T-helper 1 cell treated with Interleukin-12 subunit alpha and Interleukin-12 subunit beta and Interleukin-4 antibody, amounts not matched to agents 30 μg/mL and 1 μg/mL, for 36 hours (primary cell): Measurements from ENCODE around the gene GPR153.

Experiments
- H3K27ac Mint-ChIP-seq: one replicate; pipeline ENCODE4 v1.8.0; 2021; ENCODE audit warnings: mild to moderate bottlenecking, mixed read lengths
- H3K27me3 Mint-ChIP-seq: one replicate; pipeline ENCODE4 v1.8.0; 2021; ENCODE audit warnings: low read depth, mixed read lengths
- H3K36me3 Mint-ChIP-seq: one replicate; pipeline ENCODE4 v1.8.0; 2021; ENCODE audit warnings: low read depth, mixed read lengths
- H3K4me1 Mint-ChIP-seq: one replicate; pipeline ENCODE4 v1.8.0; 2021; ENCODE audit warnings: low read depth, mixed read lengths
- H3K4me3 Mint-ChIP-seq: one replicate; pipeline ENCODE4 v1.8.0; 2021; ENCODE audit warnings: mild to moderate bottlenecking, moderate library complexity, mixed read lengths
- H3K9me3 Mint-ChIP-seq: one replicate; pipeline ENCODE4 v1.8.0; 2021; ENCODE audit warnings: mixed read lengths

GPR153 gene

GRCh38 chr1:6294890-6295556 lies 34.1 kb upstream of the GPR153 start:
- no peaks in the 10 kb centered on the region for H3K27me3 Mint-ChIP-seq
- H3K4me3 Mint-ChIP-seq: no peak overlapping the region
- H3K9me3 Mint-ChIP-seq: no peaks in the 10 kb centered on the region
- no peak overlapping the region for H3K27ac Mint-ChIP-seq
- H3K36me3 Mint-ChIP-seq: peaks cover 4% of the 10 kb centered on the region
- peaks cover 4% of the 10 kb centered on the region for H3K4me1 Mint-ChIP-seq

- H3K4me1 Mint-ChIP-seq: peaks cover 4% of the 10 kb centered on the region
Observed at GRCh38 chr1:6294080-6294889, 33.4 kb upstream of the GPR153 start.

GRCh38 chr1:6292102-6292501 lies 31.2 kb upstream of the GPR153 start:
- Mint-ChIP-seq H3K4me1 (peaks cover 4% of the 10 kb centered on the region), H3K9me3 (no peaks in the 10 kb centered on the region), H3K36me3 (peaks cover 4% of the 10 kb centered on the region), H3K4me3 (no peak overlapping the region), H3K27me3 (no peaks in the 10 kb centered on the region), H3K27ac (no peak overlapping the region)

More at GRCh38 chr1:6294080-6294889, 33.4 kb upstream of the GPR153 start:
- peaks cover 4% of the 10 kb centered on the region for H3K36me3 Mint-ChIP-seq
- H3K27me3 Mint-ChIP-seq: no peaks in the 10 kb centered on the region
- no peak overlapping the region for H3K4me3 Mint-ChIP-seq
- no peaks in the 10 kb centered on the region for H3K9me3 Mint-ChIP-seq
- H3K27ac Mint-ChIP-seq: no peak overlapping the region

DNA sequence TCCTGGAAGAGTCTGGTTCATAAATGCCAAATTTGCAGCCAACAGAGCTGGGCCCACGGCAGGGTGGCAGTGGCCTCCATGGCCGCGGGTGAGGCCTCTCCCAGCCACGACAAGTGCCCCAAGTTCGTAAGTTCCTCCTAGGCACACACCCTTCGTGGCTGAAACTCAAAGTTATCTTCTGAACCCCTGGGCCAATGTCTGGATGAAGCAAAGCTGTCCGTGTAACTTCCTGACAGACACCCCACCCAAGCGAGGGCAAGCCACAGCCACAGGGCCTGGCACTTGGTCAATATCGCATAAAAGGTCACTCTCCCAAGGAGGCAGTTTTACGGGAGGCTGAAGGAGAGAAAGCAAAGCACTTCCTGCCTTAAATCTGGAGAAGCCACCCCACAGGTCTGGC lies 27.8 kb upstream of the GPR153 start:
- H3K36me3 Mint-ChIP-seq: peaks cover 2% of the 10 kb centered on the region
- no peak overlapping the region for H3K27ac Mint-ChIP-seq
- H3K4me1 Mint-ChIP-seq: no peaks in the 10 kb centered on the region
- no peaks in the 10 kb centered on the region for H3K27me3 Mint-ChIP-seq
- no peaks in the 10 kb centered on the region for H3K9me3 Mint-ChIP-seq
- no peak overlapping the region for H3K4me3 Mint-ChIP-seq

- H3K9me3 Mint-ChIP-seq: no peaks in the 10 kb centered on the region
- H3K27ac Mint-ChIP-seq: no peak overlapping the region
- H3K4me3 Mint-ChIP-seq: no peak overlapping the region
- H3K27me3 Mint-ChIP-seq: no peaks in the 10 kb centered on the region
- H3K4me1 Mint-ChIP-seq: no peaks in the 10 kb centered on the region
- no peaks in the 10 kb centered on the region for H3K36me3 Mint-ChIP-seq
Observed at GRCh38 chr1:6288026-6288425, 27.1 kb upstream of the GPR153 start.

DNA sequence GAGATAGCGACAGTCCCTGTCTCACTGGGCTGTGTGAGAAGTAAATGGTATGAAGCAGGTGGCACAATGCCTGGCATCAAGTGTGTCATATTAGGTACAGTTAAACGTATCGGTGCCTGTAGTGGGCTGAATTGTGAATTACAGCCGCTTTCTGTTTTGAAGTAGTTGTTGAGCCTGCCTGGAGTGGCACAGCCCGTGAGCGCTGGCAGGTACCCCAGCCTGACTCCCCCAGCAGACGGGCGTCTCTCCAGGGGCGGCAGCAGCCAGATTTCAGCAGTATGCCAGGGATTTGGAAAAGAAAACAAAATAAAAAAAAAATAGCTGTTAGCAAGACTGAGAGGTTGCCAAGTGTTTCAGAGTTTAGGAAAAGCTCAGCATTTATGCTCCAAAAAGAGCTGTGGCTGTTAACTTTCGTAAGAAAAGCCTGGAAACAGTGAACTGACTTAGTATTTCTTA lies 26.6 kb upstream of the GPR153 start:
- no peaks in the 10 kb centered on the region for H3K36me3 Mint-ChIP-seq
- H3K9me3 Mint-ChIP-seq: no peaks in the 10 kb centered on the region
- H3K4me1 Mint-ChIP-seq: no peaks in the 10 kb centered on the region
- no peak overlapping the region for H3K27ac Mint-ChIP-seq
- no peak overlapping the region for H3K4me3 Mint-ChIP-seq
- H3K27me3 Mint-ChIP-seq: no peaks in the 10 kb centered on the region

GRCh38 chr1:6287029-6287428 lies 26.1 kb upstream of the GPR153 start:
- H3K4me3 Mint-ChIP-seq: no peak overlapping the region
- H3K4me1 Mint-ChIP-seq: no peaks in the 10 kb centered on the region
- no peaks in the 10 kb centered on the region for H3K9me3 Mint-ChIP-seq
- no peak overlapping the region for H3K27ac Mint-ChIP-seq
- no peaks in the 10 kb centered on the region for H3K27me3 Mint-ChIP-seq
- H3K36me3 Mint-ChIP-seq: no peaks in the 10 kb centered on the region

DNA sequence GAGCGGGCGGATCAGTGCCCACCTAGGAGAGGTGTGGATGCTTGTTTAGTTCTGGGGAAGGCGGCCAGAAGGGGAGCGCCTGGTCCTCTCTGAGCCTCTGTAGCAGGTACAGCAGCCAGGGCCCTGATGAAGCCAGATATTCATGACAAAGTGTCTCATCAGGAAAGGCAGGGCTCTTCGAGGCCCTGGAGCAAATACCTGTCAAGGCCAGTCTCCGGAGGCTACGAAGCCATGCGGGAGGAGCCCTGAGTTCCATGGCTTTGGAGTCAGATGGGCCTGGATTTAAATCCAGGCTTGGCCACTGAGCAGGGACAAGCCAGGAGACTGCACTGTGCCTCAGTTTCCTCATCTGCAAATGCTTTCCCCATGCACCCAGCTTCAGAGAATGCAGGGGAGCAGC lies 25.4 kb upstream of the GPR153 start:
- H3K36me3 Mint-ChIP-seq: no peaks in the 10 kb centered on the region
- no peaks in the 10 kb centered on the region for H3K27me3 Mint-ChIP-seq
- H3K4me3 Mint-ChIP-seq: no peak overlapping the region
- H3K27ac Mint-ChIP-seq: no peak overlapping the region
- no peaks in the 10 kb centered on the region for H3K4me1 Mint-ChIP-seq
- no peaks in the 10 kb centered on the region for H3K9me3 Mint-ChIP-seq

GRCh38 chr1:6285336-6285735 lies 24.4 kb upstream of the GPR153 start:
- H3K4me1 Mint-ChIP-seq: no peaks in the 10 kb centered on the region
- no peaks in the 10 kb centered on the region for H3K36me3 Mint-ChIP-seq
- H3K4me3 Mint-ChIP-seq: no peak overlapping the region
- H3K27me3 Mint-ChIP-seq: no peaks in the 10 kb centered on the region
- H3K27ac Mint-ChIP-seq: no peak overlapping the region
- no peaks in the 10 kb centered on the region for H3K9me3 Mint-ChIP-seq

DNA sequence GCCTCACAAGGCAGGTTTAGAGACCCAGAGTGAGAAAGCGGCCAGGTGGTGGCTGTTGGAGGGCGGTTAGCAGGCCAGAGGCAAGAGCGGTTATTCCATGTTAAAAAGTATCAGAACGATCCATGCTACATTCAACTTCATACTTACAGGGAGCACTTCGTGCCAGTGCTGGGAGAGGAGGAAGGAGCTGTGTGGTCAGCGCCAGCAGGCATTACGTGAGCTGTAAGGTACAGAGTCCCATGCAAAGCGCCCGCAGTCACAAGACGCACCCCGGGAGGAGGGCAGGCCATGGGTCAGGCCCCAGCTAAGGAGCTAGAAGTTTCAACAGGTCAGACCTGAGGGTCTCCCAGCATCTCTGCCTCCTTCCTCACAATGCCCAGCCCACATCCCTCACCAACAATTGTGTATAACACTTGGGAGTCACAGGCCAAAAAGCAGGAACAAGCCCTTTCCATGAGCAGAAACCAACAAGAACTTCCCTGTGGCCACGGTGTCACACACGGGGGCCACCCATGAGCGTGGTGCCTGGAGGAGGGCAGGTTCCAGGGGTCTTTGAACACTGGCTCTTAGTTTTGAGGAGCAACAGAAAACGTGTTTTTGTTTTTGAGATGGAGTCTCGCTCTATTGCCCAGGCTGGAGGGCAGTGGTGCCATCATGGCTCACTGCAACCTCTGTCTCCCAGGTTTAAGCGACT lies 21.8 kb upstream of the GPR153 start:
- H3K36me3 Mint-ChIP-seq: no peaks in the 10 kb centered on the region

GRCh38 chr1:6281511-6282402 lies 20.9 kb upstream of the GPR153 start:
- Mint-ChIP-seq H3K27me3 (no peaks in the 10 kb centered on the region), H3K9me3 (no peaks in the 10 kb centered on the region), H3K36me3 (no peaks in the 10 kb centered on the region), H3K4me1 (no peaks in the 10 kb centered on the region), H3K27ac (no peak overlapping the region), H3K4me3 (no peak overlapping the region)

More for the DNA sequence above, 21.8 kb upstream of the GPR153 start:
- H3K4me1 Mint-ChIP-seq: no peaks in the 10 kb centered on the region
- H3K4me3 Mint-ChIP-seq: no peak overlapping the region
- H3K9me3 Mint-ChIP-seq: no peaks in the 10 kb centered on the region
- H3K27ac Mint-ChIP-seq: no peak overlapping the region
- H3K27me3 Mint-ChIP-seq: no peaks in the 10 kb centered on the region

DNA sequence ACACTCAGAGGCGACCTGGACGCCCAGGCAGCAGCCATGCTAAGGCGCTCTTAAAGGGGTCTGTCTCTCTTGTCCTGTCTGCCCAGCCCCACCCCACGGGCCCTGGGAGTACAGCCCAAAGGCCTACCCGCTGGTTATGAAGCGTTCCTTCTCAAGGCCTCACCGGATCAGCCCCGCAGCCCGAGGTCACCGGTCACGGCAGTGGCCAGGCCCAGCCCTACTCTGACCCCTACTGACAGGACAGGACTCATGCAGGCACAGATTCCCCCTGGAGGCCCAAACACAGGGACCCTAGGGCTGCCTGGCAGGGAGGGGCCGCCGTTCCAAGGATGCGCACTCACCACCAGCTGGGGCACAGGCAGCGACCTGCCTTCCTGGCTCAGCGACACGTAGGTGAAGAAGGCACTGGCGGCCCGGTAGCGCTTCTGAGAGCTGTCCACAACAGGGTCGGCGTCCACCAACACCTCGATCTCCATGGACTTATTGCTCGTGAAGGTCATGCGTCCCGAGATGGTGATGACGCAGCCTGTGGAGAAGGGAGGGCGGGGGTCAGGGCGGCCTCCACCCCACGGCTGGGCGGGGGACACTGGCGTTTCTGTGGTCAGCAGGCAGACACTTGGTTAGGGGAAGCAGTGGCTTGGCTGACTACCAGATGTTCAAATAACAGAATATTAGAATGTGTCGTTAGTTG lies 20.0 kb upstream of the GPR153 start:
- Mint-ChIP-seq H3K27me3 (no peaks in the 10 kb centered on the region), H3K9me3 (no peaks in the 10 kb centered on the region), H3K4me3 (no peak overlapping the region), H3K36me3 (no peaks in the 10 kb centered on the region), H3K4me1 (no peaks in the 10 kb centered on the region), H3K27ac (no peak overlapping the region)

DNA sequence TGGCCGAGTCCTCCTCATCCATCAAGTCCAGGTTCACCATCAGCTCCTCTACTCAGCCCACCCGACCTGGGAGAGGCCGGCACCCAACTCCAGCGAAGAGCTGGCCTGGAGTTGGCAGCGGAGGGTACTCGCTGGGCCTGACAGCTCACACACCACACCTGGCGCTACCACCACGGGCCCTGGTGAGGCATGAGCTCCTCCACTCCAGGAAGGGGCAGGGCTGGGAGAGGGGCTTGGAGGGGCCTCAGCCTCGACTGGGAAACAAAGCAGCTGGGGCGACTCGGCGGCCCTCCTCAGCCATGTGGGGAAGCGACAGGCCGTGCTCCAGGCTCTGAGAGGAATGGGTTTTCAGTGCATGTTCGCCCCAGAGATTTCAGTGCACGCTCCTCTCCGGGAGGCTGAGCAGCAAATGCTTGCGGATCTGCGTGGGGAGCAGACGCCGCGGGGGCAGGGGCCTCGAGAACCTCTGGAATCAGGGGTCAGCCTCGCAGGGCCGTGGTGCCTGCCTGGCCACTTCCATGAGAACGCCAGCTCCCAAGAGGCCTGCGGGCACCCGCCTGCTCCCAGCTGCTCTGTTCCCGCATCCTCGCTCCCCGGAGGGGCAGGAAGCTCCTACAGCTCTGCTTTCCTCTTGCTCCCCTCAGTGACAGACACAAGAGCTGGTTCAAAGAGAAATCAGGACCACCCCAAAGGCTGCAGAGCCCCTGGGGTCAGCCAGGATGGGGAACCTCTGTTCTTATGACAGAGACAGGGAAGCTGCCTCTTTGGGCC lies 18.9 kb upstream of the GPR153 start:
- Mint-ChIP-seq H3K36me3 (no peaks in the 10 kb centered on the region), H3K4me1 (no peaks in the 10 kb centered on the region), H3K27me3 (no peaks in the 10 kb centered on the region), H3K27ac (no peak overlapping the region), H3K4me3 (no peak overlapping the region), H3K9me3 (no peaks in the 10 kb centered on the region)
